CD14-positive monocyte (primary cell): ENCODE results near the gene IRF8. TPM values are rescaled to one million over a fixed set of nuclear protein-coding genes. Genes with fewer than 3 reads are reported as not detected.

Source experiments
- DNase-seq, 3 donors: peaks; one replicate each; pipeline ENCODE4 v3.0.0-alpha.2; 2011 to 2022
- H2AFZ ChIP-seq: 2 replicates; pipeline ENCODE4 v1.6.0; 2012; ENCODE audit warnings: mild to moderate bottlenecking, low read depth, low read length, inconsistent platforms; ENCODE audit not compliant: insufficient read depth, poor library complexity, severe bottlenecking
- H3K27ac ChIP-seq, 2 donors: 1 replicate in 1 of 2; 2 replicates in 1 of 2; pipeline ENCODE4 v1.5.1; 2012 to 2013; ENCODE audit warnings: low read length in 2 of 2, control low read depth in 1 of 2, inconsistent platforms in 1 of 2, low read depth in 1 of 2, mild to moderate bottlenecking in 1 of 2
- H3K27me3 ChIP-seq, 2 donors: one replicate each; pipeline versions ENCODE4 v1.6.0 to v1.6.1; 2011 to 2013; ENCODE audit warnings: low read length in 2 of 2; ENCODE audit not compliant: control insufficient read depth in 2 of 2, insufficient read depth in 2 of 2
- H3K36me3 ChIP-seq, 2 donors: replicated peaks in 1 of 2; 1 replicate in 1 of 2; 2 replicates in 1 of 2; pipeline versions ENCODE4 v1.5.1 to v1.6.1; 2012 to 2013; ENCODE audit warnings: low read length in 2 of 2, control low read depth in 1 of 2, inconsistent platforms in 1 of 2, mild to moderate bottlenecking in 1 of 2; ENCODE audit not compliant: insufficient read depth in 2 of 2, control insufficient read depth in 1 of 2
- H3K4me1 ChIP-seq, 2 donors: 1 replicate in 1 of 2; 2 replicates in 1 of 2; pipeline versions ENCODE4 v1.5.1 to v1.6.1; 2012 to 2013; ENCODE audit warnings: low read length in 2 of 2, control low read depth in 1 of 2, inconsistent platforms in 1 of 2, mild to moderate bottlenecking in 1 of 2, moderate library complexity in 1 of 2; ENCODE audit not compliant: insufficient read depth in 2 of 2, control insufficient read depth in 1 of 2
- H3K4me2 ChIP-seq: replicated peaks from 2 replicates; pipeline ENCODE3; 2012; ENCODE audit warnings: low read length, moderate library complexity, mild to moderate bottlenecking; ENCODE audit not compliant: poor library complexity, severe bottlenecking; ENCODE audit errors: extremely low read depth
- H3K4me3 ChIP-seq, 3 experiments: fragments of 200-600 bp in 1 of 3; sonication (generic) in 1 of 3; replicated peaks in 1 of 3; 1 replicate in 2 of 3; 2 replicates in 1 of 3; pipeline ENCODE4 v1.5.1; 2011 to 2013; ENCODE audit warnings: low read length in 3 of 3, mild to moderate bottlenecking in 3 of 3, control low read depth in 2 of 3, low read depth in 2 of 3, inconsistent platforms in 1 of 3, moderate library complexity in 1 of 3
- H3K79me2 ChIP-seq: 2 replicates; pipeline ENCODE4 v1.6.0; 2012; ENCODE audit warnings: mild to moderate bottlenecking, control low read depth, inconsistent platforms, low read length, moderate library complexity; ENCODE audit not compliant: insufficient read depth
- H3K9ac ChIP-seq: 2 replicates; pipeline ENCODE4 v1.6.0; 2017; ENCODE audit warnings: low read length, mild to moderate bottlenecking; ENCODE audit not compliant: insufficient read depth, poor library complexity, severe bottlenecking
- H3K9me3 ChIP-seq, 2 donors: replicated peaks in 1 of 2; 1 replicate in 1 of 2; 2 replicates in 1 of 2; pipeline versions ENCODE4 v1.5.1 to v1.6.1; 2012 to 2013; ENCODE audit warnings: low read length in 2 of 2, control low read depth in 1 of 2; ENCODE audit not compliant: control insufficient read depth in 1 of 2, insufficient read depth in 1 of 2
- H4K20me1 ChIP-seq: 2 replicates; pipeline ENCODE4 v1.6.0; 2012; ENCODE audit warnings: mild to moderate bottlenecking, low read length, control low read depth, moderate library complexity; ENCODE audit not compliant: insufficient read depth
- H3K27ac Mint-ChIP-seq, 7 donors: one replicate each; pipeline ENCODE4 v1.8.0; 2020; ENCODE audit warnings: mild to moderate bottlenecking in 7 of 7, mixed read lengths in 7 of 7, moderate library complexity in 6 of 7, inconsistent platforms in 2 of 7
- H3K27me3 Mint-ChIP-seq, 3 donors: one replicate each; pipeline ENCODE4 v1.8.0; 2021 to 2022; ENCODE audit warnings: low read depth in 3 of 3, mild to moderate bottlenecking in 3 of 3, mixed read lengths in 3 of 3, moderate library complexity in 3 of 3, inconsistent platforms in 1 of 3
- H3K36me3 Mint-ChIP-seq, 2 donors: one replicate each; pipeline ENCODE4 v1.8.0; 2020; ENCODE audit warnings: mixed read lengths in 2 of 2, inconsistent platforms in 1 of 2, mild to moderate bottlenecking in 1 of 2
- H3K4me1 Mint-ChIP-seq: one replicate; pipeline ENCODE4 v1.8.0; 2020; ENCODE audit warnings: mild to moderate bottlenecking, mixed read lengths
- H3K4me3 Mint-ChIP-seq, 2 donors: one replicate each; pipeline ENCODE4 v1.8.0; 2020; ENCODE audit warnings: mild to moderate bottlenecking in 2 of 2, mixed read lengths in 2 of 2, moderate library complexity in 1 of 2
- H3K9me3 Mint-ChIP-seq, 7 donors: one replicate each; pipeline ENCODE4 v1.8.0; 2020 to 2022; ENCODE audit warnings: mixed read lengths in 7 of 7, mild to moderate bottlenecking in 6 of 7, moderate library complexity in 6 of 7, inconsistent platforms in 2 of 7
- WGBS: methylation state at CpG from one replicate; pipeline ENCODE4 v1.1.5; 2013; ENCODE audit warnings: missing lambda C conversion rate; ENCODE audit not compliant: insufficient coverage; 5-methylcytosine and 5-hydroxymethylcytosine counted together
- intact Hi-C, 2 donors: fragments of 100-400 bp; cut with micrococcal nuclease; formaldehyde crosslinking; loops; one replicate each; pipeline versions ENCODE4 v1.15.0 to v1.15.1; 2023
- polyA plus RNA-seq, 3 donors: library from polyadenylated mRNA; depleted of rRNA in 1 of 3; unstranded in 2 of 3; stranded (reverse) in 1 of 3; fragments of 300-500 nt in 2 of 3; fragments of >200 nt in 1 of 3; fragmentation: Illumina TruSeq in 2 of 3; gene quantifications; 1 replicate in 2 of 3; 2 replicates in 1 of 3; pipeline ENCODE4 v1.2.3, GENCODE V29; 2012 to 2021
- TF ChIP-seq, protein P1 (sequence below): fragments of 200-600 bp; IDR thresholded peaks from one replicate; pipeline ENCODE4 v1.8.0; 2022; ENCODE audit warnings: antibody characterized with exemption, mild to moderate bottlenecking

Gene IRF8
- polyA plus RNA-seq, 3 donors = 157 to 187 (median 184) TPM

DNA sequence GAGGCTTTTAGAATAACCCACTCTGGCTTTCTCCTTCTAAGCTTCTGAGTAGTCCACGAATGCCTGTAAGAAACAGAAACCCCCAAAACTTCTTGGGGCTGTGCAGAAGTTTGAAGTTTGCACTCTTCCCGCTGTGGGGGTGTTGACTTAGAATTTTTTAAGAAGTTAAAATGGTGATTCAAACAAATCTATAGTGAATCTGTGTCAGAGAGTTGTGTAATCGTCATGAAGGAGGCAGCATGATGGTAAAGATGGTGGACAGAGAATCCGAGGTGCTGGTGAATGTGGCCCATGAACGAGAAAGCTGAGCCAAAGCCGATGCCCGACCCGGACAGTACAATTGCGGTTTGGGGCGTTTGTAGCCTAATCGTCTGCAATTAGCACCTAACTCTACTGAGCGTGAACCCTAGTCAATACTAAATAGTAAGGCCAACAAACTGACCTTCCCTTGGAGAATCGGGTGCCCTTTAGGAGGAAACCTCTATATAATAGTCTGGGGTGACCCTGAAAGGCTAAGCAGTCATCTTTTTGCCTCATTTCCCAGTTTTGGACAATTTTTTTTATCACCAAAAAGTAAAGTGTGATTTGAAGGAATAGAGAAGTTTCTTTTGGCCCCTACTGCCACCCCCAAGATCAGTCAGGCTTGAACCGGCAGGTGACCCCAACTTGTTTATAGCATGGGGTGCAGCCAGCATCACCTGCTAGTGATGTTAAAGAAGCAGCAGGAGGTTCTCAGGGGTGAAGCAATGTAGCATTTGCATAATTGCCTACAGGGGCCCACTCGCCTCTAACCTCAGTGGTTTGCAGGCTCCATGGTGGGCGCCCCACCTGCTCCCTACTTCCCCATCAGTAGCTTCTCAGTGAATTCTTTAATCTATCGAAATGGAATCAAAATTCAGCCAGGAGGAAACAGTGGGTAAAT, 11.2 kb downstream of the IRF8 start:
- H3K27ac ChIP-seq = peak overlapping the region; percentile 87 to 91
- H4K20me1 ChIP-seq = peaks cover 41% of the 10 kb centered on the region
- H3K4me1 ChIP-seq = peaks cover 100% of the 10 kb centered on the region in 2 donors
- intact Hi-C loops = loop anchor here (1.0 to 10.0 kb wide), 4 partner anchors 10 to 175 kb away; no protein-coding TSS in a partner anchor
- peaks cover 82 to 90% of the 10 kb centered on the region in 2 donors for H3K36me3 Mint-ChIP-seq
- DNase-seq = no peak
- no peaks in the 10 kb centered on the region for H3K27me3 ChIP-seq
- peak overlapping the region; percentile 97 to 99 (median 99) for H3K27ac Mint-ChIP-seq
- H3K9me3 Mint-ChIP-seq = no peaks in the 10 kb centered on the region
- TF ChIP-seq, protein P1, sequence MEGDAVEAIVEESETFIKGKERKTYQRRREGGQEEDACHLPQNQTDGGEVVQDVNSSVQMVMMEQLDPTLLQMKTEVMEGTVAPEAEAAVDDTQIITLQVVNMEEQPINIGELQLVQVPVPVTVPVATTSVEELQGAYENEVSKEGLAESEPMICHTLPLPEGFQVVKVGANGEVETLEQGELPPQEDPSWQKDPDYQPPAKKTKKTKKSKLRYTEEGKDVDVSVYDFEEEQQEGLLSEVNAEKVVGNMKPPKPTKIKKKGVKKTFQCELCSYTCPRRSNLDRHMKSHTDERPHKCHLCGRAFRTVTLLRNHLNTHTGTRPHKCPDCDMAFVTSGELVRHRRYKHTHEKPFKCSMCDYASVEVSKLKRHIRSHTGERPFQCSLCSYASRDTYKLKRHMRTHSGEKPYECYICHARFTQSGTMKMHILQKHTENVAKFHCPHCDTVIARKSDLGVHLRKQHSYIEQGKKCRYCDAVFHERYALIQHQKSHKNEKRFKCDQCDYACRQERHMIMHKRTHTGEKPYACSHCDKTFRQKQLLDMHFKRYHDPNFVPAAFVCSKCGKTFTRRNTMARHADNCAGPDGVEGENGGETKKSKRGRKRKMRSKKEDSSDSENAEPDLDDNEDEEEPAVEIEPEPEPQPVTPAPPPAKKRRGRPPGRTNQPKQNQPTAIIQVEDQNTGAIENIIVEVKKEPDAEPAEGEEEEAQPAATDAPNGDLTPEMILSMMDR = no peak
- no peak overlapping the region for H3K4me3 Mint-ChIP-seq
- WGBS = 90% methylated on average over 6 of the region's 17 CpGs
- H3K9ac ChIP-seq = no peak overlapping the region
- no peaks in the 10 kb centered on the region for H3K9me3 ChIP-seq
- H3K27me3 Mint-ChIP-seq = peaks cover 0 to 4% (median 2%) of the 10 kb centered on the region in 3 donors
- H3K4me1 Mint-ChIP-seq = peaks cover 98% of the 10 kb centered on the region
- no peak overlapping the region for H2AFZ ChIP-seq
- H3K4me2 ChIP-seq = peak overlapping the region; percentile 68
- H3K79me2 ChIP-seq = peaks cover 94% of the 10 kb centered on the region
- H3K4me3 ChIP-seq = peak overlapping the region in 1 of 3 experiments; percentile 57
- peaks cover 75 to 81% of the 10 kb centered on the region in 2 donors for H3K36me3 ChIP-seq

DNA sequence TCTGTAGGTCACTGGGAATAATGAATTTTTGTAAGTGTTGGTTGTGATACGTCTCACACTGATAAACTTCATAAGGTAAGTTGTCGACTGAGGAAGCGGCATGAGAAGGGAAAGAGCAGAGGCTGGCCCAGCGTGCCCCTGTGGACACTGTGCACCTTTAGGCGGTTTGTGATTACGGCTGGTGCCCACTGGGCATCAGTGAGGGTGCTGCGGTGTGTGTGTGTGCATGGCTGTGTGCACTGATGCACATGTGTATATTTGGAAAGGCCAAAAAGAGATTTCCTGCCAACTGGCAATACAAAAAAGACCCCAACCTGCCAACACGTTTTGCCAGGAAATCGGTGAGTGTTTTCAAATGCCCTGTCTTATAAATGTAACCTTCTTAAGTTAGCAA, 11.9 kb downstream of the IRF8 start:
- DNase-seq = no peak
- Histone ChIP-seq H3K36me3 (peaks cover 75 to 81% of the 10 kb centered on the region in 2 donors), H4K20me1 (peaks cover 45% of the 10 kb centered on the region), H3K9me3 (no peaks in the 10 kb centered on the region), H3K27ac (peak overlapping the region; percentile 87 to 91), H3K4me1 (peaks cover 100% of the 10 kb centered on the region in 2 donors), H3K27me3 (no peaks in the 10 kb centered on the region), H3K4me2 (peak overlapping the region; percentile 40), H3K9ac (no peak overlapping the region), H3K79me2 (peaks cover 94% of the 10 kb centered on the region), H2AFZ (no peak overlapping the region), H3K4me3 (peak overlapping the region in 1 of 3 experiments; percentile 31)
- Mint-ChIP-seq H3K9me3 (no peaks in the 10 kb centered on the region), H3K27ac (peak overlapping the region; percentile 75 to 99 (median 99)), H3K4me3 (no peak overlapping the region), H3K36me3 (peaks cover 81 to 90% of the 10 kb centered on the region in 2 donors), H3K27me3 (peaks cover 0 to 4% (median 2%) of the 10 kb centered on the region in 3 donors), H3K4me1 (peaks cover 98% of the 10 kb centered on the region)
- 89% methylated on average over 4 of the region's 9 CpGs for WGBS
- intact Hi-C loops = loop anchor here in 1 of 2 donors (10.0 kb wide), 1 partner anchor 176 kb away; no protein-coding TSS in a partner anchor
- TF ChIP-seq, protein P1 = no peak
